ENCODE results near the gene GADD45GIP1.

GRCh38 chr19:13001502-13002165 is 44.6 kb upstream of the GADD45GIP1 start:
- no peak for TF ChIP-seq CTCF (conservative IDR thresholded peaks at IDR 0.05 in 1 of 2, IDR thresholded peaks at IDR 0.05 in 1 of 2; ENCODE audit: extremely low read depth in 1 of 2, insufficient read depth in 1 of 2, low read depth in 1 of 2, low read length in 2 of 2)
- TF ChIP-seq EZH2 (IDR thresholded peaks at IDR 0.05; ENCODE audit: borderline replicate concordance, low read length): no peak

Data from mammary epithelial cell (primary cell).